Fibroblast of skin of scalp (primary cell): ENCODE results near the gene SAMD14.

Experiments used
- DNase-seq: peaks from one replicate; pipeline ENCODE4 v3.0.0-alpha.2; 2013

SAMD14 gene

GRCh38 chr17:50165066-50165465 lies 35.1 kb upstream of the SAMD14 start:
- DNase-seq: no peak

GRCh38 chr17:50164697-50164988 lies 34.7 kb upstream of the SAMD14 start:
- no peak for DNase-seq

DNA sequence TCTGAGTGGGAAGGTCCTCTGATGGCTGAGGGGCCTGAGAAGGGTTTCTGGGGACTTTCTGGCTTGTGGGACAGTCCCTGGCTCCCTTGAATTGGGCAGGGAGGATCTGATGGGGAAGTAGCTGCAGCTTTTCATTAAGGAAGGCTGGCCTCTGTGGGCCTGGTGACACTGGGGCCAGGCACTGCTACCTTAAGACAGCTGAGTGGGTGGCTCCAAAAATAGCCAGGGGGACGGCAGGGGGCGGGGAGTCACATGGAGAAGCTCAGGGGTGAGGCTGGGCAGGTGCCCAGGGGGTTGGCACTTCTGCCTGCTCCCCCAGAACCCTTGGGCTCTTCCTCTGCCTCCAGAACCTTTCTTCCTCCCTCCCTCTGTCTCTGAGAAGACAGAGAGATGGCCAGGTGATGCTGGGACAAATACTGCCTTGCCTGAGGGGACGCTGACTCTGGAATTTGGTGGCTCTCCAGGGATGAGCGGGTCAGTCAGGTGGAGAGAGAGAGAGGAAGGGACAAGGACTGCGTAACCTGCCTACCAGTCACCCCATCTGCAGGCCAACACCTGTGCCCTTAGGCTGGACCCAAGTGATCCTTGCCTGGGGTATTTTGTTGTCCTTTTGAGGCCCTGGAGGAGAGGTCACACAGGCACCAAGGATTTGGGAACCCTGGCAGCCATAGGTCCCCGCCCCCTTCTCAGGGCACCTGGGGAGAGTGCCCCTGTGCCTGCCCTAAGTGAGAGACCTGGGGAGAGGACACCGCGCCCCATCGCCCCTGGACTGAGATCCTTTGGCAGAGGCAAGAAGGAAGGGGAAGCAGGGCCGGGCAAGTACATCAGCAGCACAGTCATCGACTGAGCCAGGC lies 34.1 kb upstream of the SAMD14 start:
- no peak for DNase-seq

GRCh38 chr17:50162466-50163254 lies 32.7 kb upstream of the SAMD14 start:
- DNase-seq: no peak

- DNase-seq: no peak
Observed at GRCh38 chr17:50161911-50162288, 31.9 kb upstream of the SAMD14 start.

DNA sequence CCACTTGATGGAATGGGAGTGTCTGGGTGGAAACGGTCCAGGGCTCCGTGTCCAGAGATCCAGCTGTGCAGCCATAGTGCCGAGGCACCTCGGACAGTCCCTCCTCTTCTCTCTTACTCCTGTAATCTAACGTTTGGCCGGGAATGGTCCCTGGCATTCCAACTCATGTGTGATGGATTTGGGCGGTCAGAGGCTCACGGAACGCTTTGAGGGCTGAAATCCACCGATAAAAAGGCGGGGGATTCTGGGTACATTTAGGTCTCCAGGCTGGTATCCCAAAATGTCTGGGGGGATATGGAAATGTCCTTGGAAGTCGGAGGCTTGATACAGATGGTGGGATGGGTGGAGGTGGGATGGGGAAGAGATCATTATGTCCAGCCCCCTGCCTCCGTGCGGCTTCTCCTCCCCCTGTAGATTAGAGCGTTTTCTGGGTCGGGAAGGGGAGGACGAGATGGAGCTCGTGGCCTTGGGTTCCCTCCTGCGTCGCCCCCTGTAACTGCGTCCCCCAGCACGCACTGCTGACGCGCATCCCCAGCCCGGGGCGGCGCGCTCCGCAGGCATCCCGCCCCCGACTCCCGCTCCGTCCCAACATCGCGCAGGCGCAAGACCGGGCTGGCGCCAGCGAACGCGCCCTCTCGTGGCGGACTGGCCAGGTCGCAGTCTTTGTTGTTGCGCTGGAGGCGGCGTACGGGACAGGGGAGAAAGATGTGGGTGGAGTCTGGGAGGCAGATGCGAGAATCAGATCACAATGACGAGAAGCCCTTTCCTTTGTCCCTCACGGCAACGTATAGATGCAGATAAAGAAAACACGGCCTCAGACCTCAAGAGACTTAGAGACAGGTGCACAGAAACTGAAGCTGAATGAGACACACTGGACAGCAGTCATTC lies 31.3 kb upstream of the SAMD14 start:
- peak; percentile 91 for DNase-seq

GRCh38 chr17:50157891-50158290 lies 27.9 kb upstream of the SAMD14 start:
- DNase-seq: no peak

DNA sequence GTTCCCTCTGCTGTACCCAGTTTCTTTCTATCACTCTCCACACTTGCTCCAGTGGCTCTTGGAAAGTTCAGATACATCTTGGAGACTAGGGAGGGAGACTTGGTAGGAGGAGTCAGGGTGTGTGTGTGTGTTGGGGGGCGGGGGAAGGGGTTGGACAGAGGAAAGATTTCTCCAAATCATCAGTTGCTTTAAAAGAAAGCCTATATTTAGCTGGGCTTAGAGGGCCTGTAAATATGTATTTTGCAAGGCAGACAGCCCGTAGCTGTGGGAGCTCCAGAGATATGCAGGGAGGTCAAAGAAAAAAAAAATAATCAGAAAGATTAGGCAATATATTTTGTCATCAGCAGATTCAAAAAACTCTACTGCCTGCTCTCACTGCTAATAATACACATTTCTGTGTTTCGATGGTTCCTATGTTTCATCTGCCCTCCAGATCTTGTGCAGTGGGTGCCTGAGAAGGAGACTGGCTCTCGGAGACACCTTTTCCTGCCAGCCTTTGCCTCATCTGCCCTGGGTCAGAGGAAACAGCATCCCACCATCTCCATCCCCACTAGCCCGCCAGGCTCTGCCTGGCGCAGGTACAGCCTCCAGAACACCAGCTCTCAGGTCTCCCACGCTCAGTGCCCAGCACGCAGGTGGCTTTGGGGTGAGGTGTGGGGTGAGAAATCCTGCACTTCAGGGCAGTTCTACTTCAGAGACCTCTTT lies 25.3 kb upstream of the SAMD14 start:
- DNase-seq: peak; percentile 57

GRCh38 chr17:50154604-50155003 lies 24.6 kb upstream of the SAMD14 start:
- no peak for DNase-seq

DNA sequence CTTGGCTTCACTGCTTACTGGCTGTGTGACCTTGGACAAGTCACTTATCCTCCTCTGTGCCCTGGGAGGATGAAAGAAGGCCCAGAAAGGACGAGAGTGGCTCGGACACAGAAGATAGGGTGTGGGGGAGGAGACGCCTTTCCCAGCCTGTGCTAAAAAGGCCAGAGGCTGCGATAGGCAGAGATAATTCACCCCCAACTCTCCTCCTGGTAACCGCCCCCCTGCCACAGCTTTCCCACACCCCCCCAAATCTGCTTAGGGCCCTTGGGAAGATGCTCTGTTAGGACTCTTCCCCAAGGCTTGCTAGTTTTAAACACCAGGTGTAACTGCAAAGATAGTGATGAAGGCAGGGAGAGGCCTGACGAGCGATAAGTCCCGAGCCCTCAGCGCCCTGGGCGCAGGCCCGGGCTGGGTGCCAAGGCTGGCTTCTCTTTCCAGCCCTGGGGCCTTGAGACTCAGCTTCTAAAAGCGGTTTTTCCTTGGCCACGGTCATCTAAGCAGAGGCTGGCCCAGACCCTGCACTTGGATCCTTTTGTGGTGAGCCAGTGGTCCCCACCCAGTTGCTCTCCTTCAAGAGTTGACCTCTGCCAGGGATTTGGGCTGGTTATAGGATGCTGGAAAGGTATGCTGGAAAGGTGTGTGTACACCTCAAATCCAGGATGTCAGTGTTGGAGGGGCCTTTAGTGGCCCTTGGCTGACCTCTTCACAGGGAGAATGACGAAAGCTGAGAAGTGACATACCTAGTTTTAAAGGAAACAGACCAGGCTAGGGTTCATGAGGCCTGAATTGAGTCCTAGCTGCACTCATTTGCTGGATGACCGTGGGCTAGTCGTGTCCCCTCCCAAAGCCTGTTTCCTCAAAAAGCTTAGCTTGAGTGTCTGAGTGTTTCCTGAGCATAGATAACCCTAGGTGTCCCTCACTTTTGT lies 24.0 kb upstream of the SAMD14 start:
- no peak for DNase-seq

GRCh38 chr17:50152736-50153135 lies 22.8 kb upstream of the SAMD14 start:
- DNase-seq: no peak

DNA sequence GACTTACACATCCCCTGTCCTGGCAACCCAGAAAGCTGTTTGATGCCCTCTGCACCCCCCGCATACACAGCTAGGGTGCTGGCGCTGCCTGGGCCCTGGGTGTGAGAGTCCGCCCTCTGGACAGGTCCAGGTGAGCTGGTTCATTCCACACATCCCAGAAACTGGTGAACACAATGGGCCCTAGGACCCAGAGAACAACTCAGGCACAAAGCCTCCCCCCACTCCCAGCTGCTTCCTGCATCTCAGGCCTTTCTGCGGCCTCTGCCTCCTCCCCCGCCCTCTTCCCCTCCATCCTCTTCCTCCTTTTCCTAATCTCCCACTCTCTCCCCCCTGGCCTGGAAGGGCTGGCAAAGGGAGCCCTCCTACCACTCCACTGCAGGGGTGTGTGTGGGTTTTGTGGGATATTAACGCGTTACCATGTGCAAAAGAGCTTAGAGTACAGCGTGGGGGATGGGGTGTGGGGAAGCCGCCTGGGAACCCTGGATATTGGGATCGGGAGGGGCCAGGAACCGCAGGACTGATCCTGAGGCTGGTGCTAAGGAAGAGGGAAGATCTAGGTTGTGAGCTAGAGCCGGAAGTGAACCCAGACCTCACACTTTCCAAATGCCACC lies 22.1 kb upstream of the SAMD14 start:
- peak; percentile 91 for DNase-seq

- DNase-seq: peak; percentile 94
Observed at GRCh38 chr17:50151041-50151936, 21.3 kb upstream of the SAMD14 start.

DNA sequence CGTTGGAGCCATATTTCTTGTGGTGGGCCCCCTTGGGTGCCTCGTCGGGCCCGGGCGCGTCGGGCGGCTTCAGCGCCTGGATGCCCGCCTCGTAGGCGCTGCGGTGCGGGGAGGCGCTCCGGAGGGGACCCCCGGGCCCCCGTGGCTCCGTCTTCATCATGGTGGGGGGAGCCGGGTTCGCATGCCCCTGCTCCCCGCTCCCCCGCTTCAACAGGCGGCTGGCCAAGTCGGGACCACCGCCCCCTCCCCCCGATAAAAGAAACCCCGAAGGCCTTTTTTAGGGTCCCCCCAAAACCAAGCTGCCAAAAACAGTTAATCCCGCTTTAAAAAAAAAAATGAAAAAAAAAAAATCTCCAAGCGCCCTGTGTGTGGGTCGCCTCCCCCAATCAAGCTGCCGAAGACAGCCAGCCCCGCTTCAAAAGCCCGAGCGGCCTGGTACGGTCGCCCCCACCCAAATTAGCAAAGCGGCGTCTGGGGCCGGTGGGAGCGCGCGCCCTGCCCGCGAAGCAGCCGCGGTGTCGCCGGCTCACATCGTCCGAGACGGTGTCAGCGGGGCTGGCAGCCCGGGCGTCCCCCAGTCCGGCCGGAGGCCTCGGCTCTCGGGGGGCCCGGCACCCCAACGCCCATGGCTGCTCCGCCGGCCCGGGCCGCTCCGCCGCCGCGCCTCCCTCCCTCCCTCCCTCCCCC lies 20.5 kb upstream of the SAMD14 start, which contains the start of gene PPP1R9B:
Gene PPP1R9B, minus strand, starts transcription at position 324 of the 687 bp plus-strand sequence. Its CDS starts 164 bp downstream, at position 160.
- DNase-seq: no peak

DNA sequence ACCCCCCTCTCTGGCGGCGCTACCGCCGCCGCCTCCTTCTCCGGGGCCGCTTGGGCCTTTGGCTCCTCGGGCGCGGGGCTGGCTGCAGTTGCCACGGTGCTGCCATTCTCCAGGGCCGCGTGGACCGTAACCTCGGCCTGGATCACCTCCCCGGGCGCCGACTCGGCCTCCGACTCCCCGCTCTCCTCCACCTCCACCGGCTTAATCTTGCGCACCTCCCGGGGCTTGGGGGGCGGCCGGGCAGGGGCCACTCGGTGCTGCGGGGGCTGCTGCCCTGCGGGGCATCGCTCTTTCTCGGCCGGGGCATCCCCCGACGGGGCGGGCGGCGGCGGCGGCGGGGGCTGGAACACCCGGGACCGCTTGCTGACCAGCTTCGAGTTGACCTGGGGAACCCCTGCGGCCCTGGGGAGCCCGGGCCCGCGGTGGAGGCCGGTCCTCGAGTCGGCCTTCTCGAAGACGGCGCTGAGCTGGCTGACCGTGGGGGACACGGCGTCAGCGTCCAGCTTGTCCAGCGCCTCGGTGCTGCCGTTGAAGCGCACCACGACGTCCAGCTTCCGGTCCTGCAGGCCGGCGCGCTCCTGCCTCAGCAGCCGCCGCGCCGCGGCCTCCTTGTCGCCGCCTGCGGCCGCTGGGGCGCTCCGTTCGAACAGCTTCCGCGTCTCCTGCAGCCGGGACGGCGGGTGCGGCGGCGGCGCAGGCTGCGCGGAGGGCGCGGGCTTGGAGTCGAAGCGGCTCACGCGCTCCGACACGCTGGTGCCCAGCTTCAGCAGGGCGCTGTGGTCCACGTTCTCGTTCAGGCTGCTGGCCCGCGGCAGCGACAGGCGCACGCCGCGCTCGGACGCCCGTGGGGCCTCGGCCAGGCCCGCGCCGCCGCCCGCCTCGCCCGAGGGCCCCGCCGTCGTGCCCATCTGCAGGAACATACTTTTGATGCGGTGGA lies 19.7 kb upstream of the SAMD14 start:
- peak; percentile 43 for DNase-seq

GRCh38 chr17:50149091-50149416 lies 19.1 kb upstream of the SAMD14 start:
- DNase-seq: no peak

- DNase-seq: peak; percentile 67
Observed at GRCh38 chr17:50148226-50149090, 18.5 kb upstream of the SAMD14 start.
